K562 (cell line): ENCODE measurements around the gene IFI27L2. TPM values are rescaled to one million over a fixed set of nuclear protein-coding genes. Genes with fewer than 3 reads are reported as not detected.

ENCODE experiments used
- ATAC-seq: fragments of 200-7000 bp; cut with Tn5 transposase; 3 replicates; pipeline ENCODE4 v1.9.1; 2020; ENCODE audit warnings: moderate library complexity
- Bru-seq: library from RNA; stranded (reverse); fragments of 400-500 nt; gene quantifications from one replicate; lab custom pipeline; 2021; lab: Mats Ljungman, UMichigan
- BruChase-seq, 2 experiments: library from RNA; stranded (reverse); fragments of 400-500 nt; gene quantifications; one replicate each; lab custom pipeline; 2021; lab: Mats Ljungman, UMichigan
- BruUV-seq: library from RNA; stranded (reverse); fragments of 400-500 nt; replicated peaks from 2 replicates; lab custom pipeline; 2021; lab: Mats Ljungman, UMichigan
- CTCF ChIA-PET: fragments of 300-600 bp; formaldehyde crosslinking; extraction: SDS; loops from one replicate; lab custom pipeline; 2021; ENCODE audit warnings: low intra/inter-chr PET ratio; lab: Yijun Ruan, JAX
- POLR2A ChIA-PET: fragments of 300-600, 350-650 bp; sonication (Branson Sonifier 250); formaldehyde crosslinking; extraction: SDS; loops from one replicate; lab custom pipeline; 2021; ENCODE audit warnings: antibody characterized with exemption, inconsistent platforms; lab: Yijun Ruan, JAX
- DNase-seq, 4 experiments: peaks; one replicate each; pipeline versions ENCODE4 v3.0.0 to v3.0.0-alpha.2; 2011 to 2018; ENCODE audit warnings: low spot score in 3 of 4, mixed read lengths in 3 of 4; ENCODE audit errors: extremely low read depth in 1 of 4
- FAIRE-seq: peaks from 2 replicates; lab custom pipeline; 2011; peaks lifted over from hg19 to GRCh38; lab: Jason Lieb, UNC
- H2AFZ ChIP-seq: 2 replicates; pipeline ENCODE4 v1.6.0; 2011; ENCODE audit warnings: low read depth, low read length, control low read depth, inconsistent platforms
- H3K27ac ChIP-seq: fragments of 200-600 bp; 3 replicates; pipeline ENCODE4 v1.8.0; 2011; ENCODE audit warnings: low read depth, mild to moderate bottlenecking, control low read depth, inconsistent platforms, low read length, moderate library complexity, mixed read lengths; ENCODE audit errors: extremely low read depth
- H3K27me3 ChIP-seq, 2 experiments: fragments of 300-600 bp in 1 of 2; 2 replicates in 1 of 2; 3 replicates in 1 of 2; pipeline versions ENCODE4 v1.6.0 to v1.8.0; 2011; ENCODE audit warnings: inconsistent platforms in 2 of 2, low read length in 2 of 2, mild to moderate bottlenecking in 1 of 2, mixed read lengths in 1 of 2, moderate library complexity in 1 of 2; ENCODE audit not compliant: control insufficient read depth in 2 of 2, insufficient read depth in 2 of 2
- H3K36me3 ChIP-seq: fragments of 300-600 bp; 3 replicates; pipeline ENCODE4 v1.8.0; 2011; ENCODE audit warnings: mild to moderate bottlenecking, low read length, inconsistent platforms; ENCODE audit not compliant: control insufficient read depth, insufficient read depth
- H3K4me1 ChIP-seq, 2 experiments: fragments of 200-600 bp in 1 of 2; replicated peaks in 1 of 2; 2 replicates in 1 of 2; 3 replicates in 1 of 2; pipeline versions ENCODE4 v1.5.1 to v1.8.0; 2011; ENCODE audit warnings: inconsistent platforms in 2 of 2, low read length in 2 of 2, mild to moderate bottlenecking in 1 of 2, mixed read lengths in 1 of 2, moderate library complexity in 1 of 2; ENCODE audit not compliant: control insufficient read depth in 2 of 2, insufficient read depth in 2 of 2
- H3K4me2 ChIP-seq: 2 replicates; pipeline ENCODE4 v1.6.1; 2011; ENCODE audit warnings: low read length, control low read depth, inconsistent platforms, mixed read lengths; ENCODE audit not compliant: insufficient read depth
- H3K4me3 ChIP-seq: fragments of 200-600 bp; sonication (generic), shearing (Covaris generic); 2 replicates; pipeline ENCODE4 v1.5.1; 2016; ENCODE audit warnings: control low read depth, inconsistent platforms
- H3K79me2 ChIP-seq: fragments of 200-600 bp; 3 replicates; pipeline ENCODE4 v1.8.0; 2011; ENCODE audit warnings: low read length, inconsistent platforms; ENCODE audit not compliant: control insufficient read depth, insufficient read depth
- H3K9ac ChIP-seq, 2 experiments: 2 replicates each; pipeline versions ENCODE4 v1.6.0 to v1.6.1; 2011; ENCODE audit warnings: low read depth in 2 of 2, low read length in 2 of 2, control low read depth in 1 of 2, inconsistent platforms in 1 of 2, mild to moderate bottlenecking in 1 of 2, mixed read lengths in 1 of 2; ENCODE audit not compliant: insufficient read depth in 1 of 2
- H3K9me1 ChIP-seq: one replicate; pipeline ENCODE4 v1.6.0; 2011; ENCODE audit warnings: inconsistent platforms, mild to moderate bottlenecking, low read length, moderate library complexity; ENCODE audit not compliant: control insufficient read depth, insufficient read depth
- H3K9me3 ChIP-seq: replicated peaks from 2 replicates; pipeline ENCODE4 v1.5.1; 2011; ENCODE audit warnings: low read depth, low read length, inconsistent platforms; ENCODE audit not compliant: control insufficient read depth, insufficient read depth
- H4K20me1 ChIP-seq: replicated peaks from 2 replicates; pipeline ENCODE4 v1.6.1; 2011; ENCODE audit warnings: low read length, inconsistent platforms, mixed read lengths; ENCODE audit not compliant: control insufficient read depth, insufficient read depth
- GABPA ChIP-seq: fragments of 200-800 bp; sonication (Bioruptor generic); conservative IDR thresholded peaks from 2 replicates; pipeline ENCODE4 v1.6.1; 2016; ENCODE audit warnings: low read depth, missing genetic modification characterization, missing compliant biosample characterization
- GTF2A2 ChIP-seq: IDR thresholded peaks from 2 replicates; pipeline ENCODE4 v1.6.1; 2016; ENCODE audit warnings: mild to moderate bottlenecking, missing genetic modification characterization, missing compliant biosample characterization
- KDM1A ChIP-seq, 2 experiments: fragments of 450-650 bp; IDR thresholded peaks; 2 replicates each; pipeline ENCODE4 v1.6.1; 2016; ENCODE audit warnings: mild to moderate bottlenecking in 2 of 2
- MTA1 ChIP-seq: fragments of 450-650 bp; IDR thresholded peaks from 2 replicates; pipeline ENCODE4 v1.6.1; 2017; ENCODE audit warnings: borderline replicate concordance
- PHF8 ChIP-seq: fragments of 200-600 bp; sonication (generic); IDR thresholded peaks from 2 replicates; pipeline ENCODE4 v1.6.1; 2012; ENCODE audit warnings: mixed run types, mild to moderate bottlenecking, inconsistent platforms, low read length, moderate library complexity, borderline replicate concordance
- ZNF444 ChIP-seq: fragments of 250-450 bp; sonication (Bioruptor Pico); IDR thresholded peaks from 2 replicates; pipeline ENCODE4 v1.4.0; 2020; ENCODE audit warnings: mild to moderate bottlenecking, moderate library complexity
- WGBS: fragments of 100-300 bp; shearing (Covaris generic); methylation state at CpG from one replicate; pipeline ENCODE4 v1.1.6; 2016; ENCODE audit warnings: low coverage, mixed read lengths; ENCODE audit not compliant: insufficient coverage; ENCODE audit errors: missing lambda C conversion rate; 5-methylcytosine and 5-hydroxymethylcytosine counted together
- in situ Hi-C: fragments of 300-500 bp; cut with MboI; formaldehyde crosslinking; loops from 4 replicates; pipeline ENCODE4 v1.15.0; 2018; ENCODE audit warnings: inconsistent platforms, mixed read lengths
- intact Hi-C: fragments of 100-400 bp; cut with micrococcal nuclease; formaldehyde crosslinking; loops from 2 replicates; pipeline ENCODE4 v1.14.2; 2022
- long read RNA-seq, 3 experiments: library from polyadenylated mRNA in 2 of 3; library from RNA in 1 of 3; unstranded in 2 of 3; stranded (forward) in 1 of 3; transcript quantifications; one replicate each; pipeline ENCODE4 v2.0.0, GENCODE V29; 2019 to 2022
- polyA minus RNA-seq, 3 experiments: library from RNA; depleted of rRNA, polyadenylated mRNA; stranded (reverse); fragments of >200 nt; gene quantifications; 2 replicates each; pipeline ENCODE4 v1.2.3, GENCODE V29; 2011
- polyA plus RNA-seq, 8 experiments: library from polyadenylated mRNA; depleted of rRNA in 4 of 8; stranded (reverse) in 5 of 8; unstranded in 3 of 8; fragments of >200 nt; fragmentation: Nextera tagmentation in 2 of 8; fragmentation: Illumina TruSeq in 1 of 8; extraction: Ambion mirVana in 2 of 8; extraction: Trizol in 1 of 8; gene quantifications; 2 replicates each; pipeline versions ENCODE4 v1.2.1 to v1.2.3, GENCODE V29; 2011 to 2014; ENCODE audit warnings: inconsistent platforms in 1 of 8, missing spikeins in 1 of 8
- total RNA-seq, 7 experiments: library from RNA; depleted of rRNA in 6 of 7; stranded (reverse); fragments of >200 nt in 6 of 7; fragmentation: Illumina TruSeq in 2 of 7; extraction: Trizol in 2 of 7; gene quantifications; 2 replicates each; pipeline versions ENCODE4 v1.2.1 to v1.2.3, GENCODE V29; 2011 to 2021; ENCODE audit warnings: low replicate concordance in 1 of 7
- TF ChIP-seq, protein P1 (sequence below), 2 experiments: fragments of 450-650 bp; IDR thresholded peaks; 2 replicates each; pipeline ENCODE4 v1.6.1; 2018; ENCODE audit warnings: mild to moderate bottlenecking in 2 of 2, low read depth in 1 of 2; ENCODE audit not compliant: partially characterized antibody in 2 of 2
- TF ChIP-seq, protein P2 (sequence below): sonication (generic); formaldehyde crosslinking; IDR thresholded peaks from 2 replicates; pipeline ENCODE4 v1.8.0; 2022; ENCODE audit warnings: missing genetic modification reagents, mild to moderate bottlenecking, moderate library complexity, borderline replicate concordance

The IFI27L2 gene, protein sequence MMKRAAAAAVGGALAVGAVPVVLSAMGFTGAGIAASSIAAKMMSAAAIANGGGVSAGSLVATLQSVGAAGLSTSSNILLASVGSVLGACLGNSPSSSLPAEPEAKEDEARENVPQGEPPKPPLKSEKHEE
- 1.2 and 5.0 TPM in 2 replicates for total RNA-seq (2011; cell fraction: chromatin; rRNA removed; ENCODE audit: low replicate concordance)
- 2.6 and 2.7 TPM in 2 replicates for total RNA-seq (2011; cell fraction: nucleolus; rRNA removed)
- 2.0 and 4.0 TPM in 2 replicates for total RNA-seq (2011; cell fraction: nucleoplasm; rRNA removed)
- total RNA-seq (2014; rRNA removed): 8.0 and 9.3 TPM in 2 replicates
- total RNA-seq (2014; rRNA removed; fragmentation: Illumina TruSeq; extraction: Trizol): 2.3 and 2.7 TPM in 2 replicates
- total RNA-seq (2015; rRNA removed; fragmentation: Illumina TruSeq; extraction: Trizol): 4.1 and 6.1 TPM in 2 replicates
- 4.4 and 5.5 TPM in 2 replicates for total RNA-seq (2021)
- polyA plus RNA-seq (2011; rRNA removed): 3.3 and 4.1 TPM in 2 replicates
- 7.4 and 14.0 TPM in 2 replicates for polyA plus RNA-seq (2011; cell fraction: cytosol; rRNA removed)
- polyA plus RNA-seq (2011; cell fraction: nucleus; rRNA removed): 2.2 and 4.6 TPM in 2 replicates
- 13.5 and 19.3 TPM in 2 replicates for polyA plus RNA-seq (2012)
- polyA plus RNA-seq (2014; fragmentation: Illumina TruSeq; extraction: Trizol): 2.5 and 3.8 TPM in 2 replicates
- 1 to 10 TPM; 1.0 to 3.0 TPM for polyA plus RNA-seq (2014; fragmentation: Nextera tagmentation; extraction: Ambion mirVana)
- polyA plus RNA-seq (2014; rRNA removed): 5.9 and 9.0 TPM in 2 replicates
- 0.33 and 0.88 TPM in 2 replicates for polyA minus RNA-seq (2011; rRNA and poly(A)+ RNA removed)
- polyA minus RNA-seq (2011; cell fraction: cytosol; rRNA and poly(A)+ RNA removed): not detected in 2 replicates
- polyA minus RNA-seq (2011; cell fraction: nucleus; rRNA and poly(A)+ RNA removed): 0.94 and 1.1 TPM in 2 replicates
- Bru-seq, nascent RNA: percentile 48 among the genes with signal in this experiment
- percentile 37 among the genes with signal in this experiment for BruChase-seq, experiment 1, labeled RNA remaining after a 2-hour chase
- BruChase-seq, experiment 2, labeled RNA remaining after a 6-hour chase: percentile 43 among the genes with signal in this experiment
- long read RNA-seq, experiment 1, partial matches to known transcripts: 0 of 4 reads
- long read RNA-seq, experiment 1, other reads (novel, unspliced or antisense): 2 of 4 reads
- long read RNA-seq, experiment 2, partial matches to known transcripts: 0 of 3 reads
- long read RNA-seq, experiment 2, other reads (novel, unspliced or antisense): 0 of 3 reads
- long read RNA-seq, experiment 3: 0 reads

DNA sequence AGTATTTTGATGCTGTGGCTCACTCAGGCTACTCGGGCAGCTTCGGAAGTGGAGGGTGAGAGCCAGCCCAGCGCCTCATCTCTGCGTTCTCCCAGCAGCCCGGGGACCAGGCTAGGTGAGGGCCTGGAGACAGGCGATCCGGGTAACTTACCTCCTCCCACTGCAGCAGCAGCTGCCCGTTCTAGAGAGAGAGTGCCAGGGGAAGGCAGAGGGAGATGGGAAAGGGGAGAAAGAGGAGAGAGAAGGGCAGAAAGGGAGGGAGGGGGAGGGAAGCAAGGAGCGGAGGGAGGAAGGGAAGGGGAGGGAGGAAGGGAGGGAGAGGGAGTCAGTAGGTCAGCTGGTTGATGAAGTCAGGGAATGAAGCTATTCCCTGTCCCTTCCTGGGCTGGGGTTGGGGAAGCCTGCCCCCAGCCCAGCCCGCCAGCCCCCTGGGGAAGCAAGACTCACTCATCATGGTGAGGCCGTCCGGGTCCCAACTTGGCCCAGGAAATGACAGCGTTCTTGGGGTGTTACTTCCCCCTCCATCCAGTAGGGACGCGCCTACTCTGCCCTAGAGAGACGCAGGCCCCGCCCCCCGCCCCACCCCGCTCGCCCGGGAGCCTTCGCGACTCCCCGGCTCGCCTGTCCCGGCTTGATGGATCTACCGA, at the start of gene IFI27L2:
Gene IFI27L2 (minus strand): TSS at position 494 of the 647 bp plus-strand sequence. CDS start 40 bp downstream, at position 454.
- CTCF ChIA-PET: no interaction called here
- no TSS peak for BruUV-seq
- FAIRE-seq: no peak
- Histone ChIP-seq H3K9me1 (no peaks in the 10 kb centered on the region), H3K36me3 (no peaks in the 10 kb centered on the region), H3K9me3 (no peaks in the 10 kb centered on the region), H3K27ac (no peak within 1 kb of the TSS), H2AFZ (peak within 1 kb of the TSS; percentile 82), H3K27me3 (peaks cover 0 to 16% of the 10 kb centered on the region in 2 experiments; a peak in 2 of 5 replicates), H3K9ac (peak within 1 kb of the TSS in 1 of 2 experiments; percentile 64; a peak in 1 of 4 replicates), H3K79me2 (no peaks in the 10 kb centered on the region), H4K20me1 (no peaks in the 10 kb centered on the region), H3K4me3 (peak within 1 kb of the TSS; percentile 23), H3K4me1 (peaks cover 0 to 7% of the 10 kb centered on the region in 2 experiments; a peak in 3 of 5 replicates), H3K4me2 (peak within 1 kb of the TSS; percentile 73)
- in situ Hi-C loops (no loop called here), intact Hi-C loops (no loop called here)
- POLR2A ChIA-PET: no interaction called here
- ATAC-seq: peak; percentile 95
- WGBS: 28% methylated on average over 6 of the region's 27 CpGs
- DNase-seq: peak; percentile 69 to 86 (median 82)
- TF ChIP-seq, protein P1, sequence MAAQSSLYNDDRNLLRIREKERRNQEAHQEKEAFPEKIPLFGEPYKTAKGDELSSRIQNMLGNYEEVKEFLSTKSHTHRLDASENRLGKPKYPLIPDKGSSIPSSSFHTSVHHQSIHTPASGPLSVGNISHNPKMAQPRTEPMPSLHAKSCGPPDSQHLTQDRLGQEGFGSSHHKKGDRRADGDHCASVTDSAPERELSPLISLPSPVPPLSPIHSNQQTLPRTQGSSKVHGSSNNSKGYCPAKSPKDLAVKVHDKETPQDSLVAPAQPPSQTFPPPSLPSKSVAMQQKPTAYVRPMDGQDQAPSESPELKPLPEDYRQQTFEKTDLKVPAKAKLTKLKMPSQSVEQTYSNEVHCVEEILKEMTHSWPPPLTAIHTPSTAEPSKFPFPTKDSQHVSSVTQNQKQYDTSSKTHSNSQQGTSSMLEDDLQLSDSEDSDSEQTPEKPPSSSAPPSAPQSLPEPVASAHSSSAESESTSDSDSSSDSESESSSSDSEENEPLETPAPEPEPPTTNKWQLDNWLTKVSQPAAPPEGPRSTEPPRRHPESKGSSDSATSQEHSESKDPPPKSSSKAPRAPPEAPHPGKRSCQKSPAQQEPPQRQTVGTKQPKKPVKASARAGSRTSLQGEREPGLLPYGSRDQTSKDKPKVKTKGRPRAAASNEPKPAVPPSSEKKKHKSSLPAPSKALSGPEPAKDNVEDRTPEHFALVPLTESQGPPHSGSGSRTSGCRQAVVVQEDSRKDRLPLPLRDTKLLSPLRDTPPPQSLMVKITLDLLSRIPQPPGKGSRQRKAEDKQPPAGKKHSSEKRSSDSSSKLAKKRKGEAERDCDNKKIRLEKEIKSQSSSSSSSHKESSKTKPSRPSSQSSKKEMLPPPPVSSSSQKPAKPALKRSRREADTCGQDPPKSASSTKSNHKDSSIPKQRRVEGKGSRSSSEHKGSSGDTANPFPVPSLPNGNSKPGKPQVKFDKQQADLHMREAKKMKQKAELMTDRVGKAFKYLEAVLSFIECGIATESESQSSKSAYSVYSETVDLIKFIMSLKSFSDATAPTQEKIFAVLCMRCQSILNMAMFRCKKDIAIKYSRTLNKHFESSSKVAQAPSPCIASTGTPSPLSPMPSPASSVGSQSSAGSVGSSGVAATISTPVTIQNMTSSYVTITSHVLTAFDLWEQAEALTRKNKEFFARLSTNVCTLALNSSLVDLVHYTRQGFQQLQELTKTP (IDR thresholded peaks at IDR 0.05; ENCODE audit: low read depth in 1 of 2, partially characterized antibody in 2 of 2): peak in 1 of 2 experiments; percentile 30
- TF ChIP-seq PHF8 (peak; percentile 25; the same call in 1 of the 2 replicates), MTA1 (no peak), GTF2A2 (tag) (no peak), ZNF444 (CRISPR knock-in tag) (0 out of 2 replicates have a peak, but pooled peaks have one; percentile 46), KDM1A (IDR thresholded peaks at IDR 0.05) (peak in 1 of 2 experiments; percentile 55; a peak in 1 of 4 replicates), GABPA (0 out of 2 replicates have a peak, but pooled peaks have one; percentile 22)
- TF ChIP-seq, protein P2, sequence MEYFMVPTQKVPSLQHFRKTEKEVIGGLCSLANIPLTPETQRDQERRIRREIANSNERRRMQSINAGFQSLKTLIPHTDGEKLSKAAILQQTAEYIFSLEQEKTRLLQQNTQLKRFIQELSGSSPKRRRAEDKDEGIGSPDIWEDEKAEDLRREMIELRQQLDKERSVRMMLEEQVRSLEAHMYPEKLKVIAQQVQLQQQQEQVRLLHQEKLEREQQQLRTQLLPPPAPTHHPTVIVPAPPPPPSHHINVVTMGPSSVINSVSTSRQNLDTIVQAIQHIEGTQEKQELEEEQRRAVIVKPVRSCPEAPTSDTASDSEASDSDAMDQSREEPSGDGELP (CRISPR knock-in tag): peak; percentile 22; the same call in 1 of the 2 replicates
